Liver (tissue), 9 donors: ENCODE data around the gene ENKD1. TPM values are rescaled to one million over a fixed set of nuclear protein-coding genes. Genes with fewer than 3 reads are reported as not detected.

ENCODE experiments used
- DNase-seq: peaks from one replicate; pipeline ENCODE4 v3.0.0-alpha.2; 2017; ENCODE audit warnings: low spot score
- H3K27ac ChIP-seq, 2 donors: one replicate each; pipeline ENCODE4 v1.7.0; 2013; ENCODE audit warnings: inconsistent platforms in 2 of 2, low read length in 2 of 2, control low read depth in 1 of 2, low read depth in 1 of 2, mild to moderate bottlenecking in 1 of 2
- H3K27me3 ChIP-seq, 4 donors: one replicate each; pipeline versions ENCODE4 v1.6.1 to v1.7.0; 2013; ENCODE audit warnings: low read length in 3 of 4, inconsistent platforms in 1 of 4, mild to moderate bottlenecking in 1 of 4, moderate library complexity in 1 of 4; ENCODE audit not compliant: control insufficient read depth in 4 of 4, insufficient read depth in 4 of 4
- H3K36me3 ChIP-seq, 4 donors: one replicate each; pipeline versions ENCODE4 v1.6.1 to v1.7.0; 2013; ENCODE audit warnings: low read length in 3 of 4, mild to moderate bottlenecking in 3 of 4, low read depth in 1 of 4, moderate library complexity in 1 of 4; ENCODE audit not compliant: control insufficient read depth in 4 of 4, insufficient read depth in 3 of 4
- H3K4me1 ChIP-seq, 4 donors: one replicate each; pipeline versions ENCODE4 v1.6.1 to v1.7.0; 2013; ENCODE audit warnings: low read length in 3 of 4, mild to moderate bottlenecking in 3 of 4, moderate library complexity in 1 of 4; ENCODE audit not compliant: control insufficient read depth in 4 of 4, insufficient read depth in 4 of 4
- H3K4me3 ChIP-seq, 3 donors: one replicate each; pipeline versions ENCODE4 v1.6.1 to v1.7.0; 2013; ENCODE audit warnings: low read length in 3 of 3, control low read depth in 1 of 3, low read depth in 1 of 3, mild to moderate bottlenecking in 1 of 3
- H3K9ac ChIP-seq, 2 donors: one replicate each; pipeline ENCODE4 v1.7.0; 2013; ENCODE audit warnings: low read length in 2 of 2, mild to moderate bottlenecking in 2 of 2, moderate library complexity in 2 of 2, control low read depth in 1 of 2, low read depth in 1 of 2
- H3K9me3 ChIP-seq, 4 donors: one replicate each; pipeline versions ENCODE4 v1.6.1 to v1.7.0; 2013; ENCODE audit warnings: low read length in 3 of 4; ENCODE audit not compliant: control insufficient read depth in 4 of 4
- EGR1 ChIP-seq, 2 donors: IDR thresholded peaks; 2 replicates each; pipeline ENCODE4 v1.6.1; 2016 to 2018; ENCODE audit warnings: antibody characterized with exemption in 2 of 2, low read depth in 2 of 2
- FOXA2 ChIP-seq: IDR thresholded peaks from 2 replicates; pipeline ENCODE4 v1.6.1; 2016; ENCODE audit warnings: antibody characterized with exemption
- GABPA ChIP-seq, 2 donors: IDR thresholded peaks in 1 of 2; conservative IDR thresholded peaks in 1 of 2; 2 replicates each; pipeline ENCODE4 v1.6.1; 2016; ENCODE audit warnings: antibody characterized with exemption in 2 of 2, mild to moderate bottlenecking in 1 of 2, moderate library complexity in 1 of 2
- HNF4A ChIP-seq, 2 donors: conservative IDR thresholded peaks; 2 replicates each; pipeline ENCODE4 v1.6.1; 2016; ENCODE audit warnings: antibody characterized with exemption in 2 of 2, mild to moderate bottlenecking in 2 of 2
- JUND ChIP-seq, 2 donors: IDR thresholded peaks; 2 replicates each; pipeline ENCODE4 v1.6.1; 2016; ENCODE audit warnings: antibody characterized with exemption in 2 of 2
- RAD21 ChIP-seq, 2 donors: IDR thresholded peaks; 2 replicates each; pipeline ENCODE4 v1.6.1; 2016; ENCODE audit warnings: antibody characterized with exemption in 2 of 2, mild to moderate bottlenecking in 2 of 2
- RXRA ChIP-seq, 2 donors: IDR thresholded peaks; 2 replicates each; pipeline ENCODE4 v1.6.1; 2017 to 2018; ENCODE audit warnings: antibody characterized with exemption in 2 of 2, mild to moderate bottlenecking in 1 of 2
- SP1 ChIP-seq: IDR thresholded peaks from 2 replicates; pipeline ENCODE4 v1.6.1; 2018; ENCODE audit warnings: antibody characterized with exemption, mild to moderate bottlenecking
- TAF1 ChIP-seq: conservative IDR thresholded peaks from 2 replicates; pipeline ENCODE4 v1.6.1; 2016; ENCODE audit warnings: antibody characterized with exemption, mild to moderate bottlenecking
- WGBS: extraction: QIAGEN DNeasy Blood & Tissue Kit; methylation state at CpG from one replicate; pipeline ENCODE4 v1.1.7; 2013; 5-methylcytosine and 5-hydroxymethylcytosine counted together
- polyA plus RNA-seq, 2 donors: library from polyadenylated mRNA; stranded (reverse) in 1 of 2; unstranded in 1 of 2; fragments of 200-250 nt in 1 of 2; fragments of >200 nt in 1 of 2; fragmentation: Nextera tagmentation in 1 of 2; extraction: Ambion mirVana in 1 of 2; gene quantifications; one replicate each; pipeline versions ENCODE4 v1.2.1 to v1.2.3, GENCODE V29; 2013 to 2015
- total RNA-seq, 2 donors: library from RNA; depleted of rRNA; stranded (reverse); fragments of >200 nt; gene quantifications; one replicate each; pipeline ENCODE4 v1.2.3, GENCODE V29; 2014
- TF ChIP-seq, protein P1 (sequence below): IDR thresholded peaks from 2 replicates; pipeline ENCODE4 v1.6.1; 2016; ENCODE audit warnings: antibody characterized with exemption
- TF ChIP-seq, protein P2 (sequence below): IDR thresholded peaks from 2 replicates; pipeline ENCODE4 v1.6.1; 2016; ENCODE audit warnings: antibody characterized with exemption
- donor health status: healthy.
- donor health status: healthy.
- donor health status: healthy.
- donor health status: healthy.
- donor health status: healthy.

Gene ENKD1
- total and polyA plus RNA-seq, 4 donors = 2.6 to 7.8 (median 4.7) TPM

DNA sequence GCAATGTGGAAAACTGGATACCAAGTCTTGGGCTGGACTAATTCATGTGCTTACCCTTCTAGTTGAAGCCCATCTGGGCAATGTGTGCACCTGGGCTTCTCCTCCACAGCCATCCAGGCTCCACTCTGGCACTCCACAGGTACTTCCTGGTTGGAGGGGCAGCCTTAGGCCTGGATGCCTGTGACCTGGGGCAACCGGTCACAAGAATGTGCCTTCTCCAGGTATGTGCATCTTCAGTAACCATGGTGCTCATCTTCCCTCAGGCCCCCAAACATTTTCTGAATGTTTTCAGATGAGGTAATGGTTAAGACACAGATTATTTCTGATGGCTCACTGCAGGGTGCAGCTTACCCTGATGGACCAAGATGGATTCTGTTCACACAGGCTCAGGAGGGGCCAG lies 11.2 kb upstream of the ENKD1 start:
- Histone ChIP-seq H3K9ac (no peak overlapping the region), H3K36me3 (peaks cover 0 to 3% (median 1%) of the 10 kb centered on the region in 4 donors), H3K9me3 (no peaks in the 10 kb centered on the region), H3K4me3 (no peak overlapping the region), H3K27me3 (no peaks in the 10 kb centered on the region), H3K27ac (no peak overlapping the region), H3K4me1 (peaks cover 14 to 50% (median 42%) of the 10 kb centered on the region in 4 donors)
- DNase-seq = no peak
- TF ChIP-seq, protein P1, sequence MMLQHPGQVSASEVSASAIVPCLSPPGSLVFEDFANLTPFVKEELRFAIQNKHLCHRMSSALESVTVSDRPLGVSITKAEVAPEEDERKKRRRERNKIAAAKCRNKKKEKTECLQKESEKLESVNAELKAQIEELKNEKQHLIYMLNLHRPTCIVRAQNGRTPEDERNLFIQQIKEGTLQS = no peak
- no peak for TF ChIP-seq TAF1
- no peak for TF ChIP-seq RXRA (IDR thresholded peaks at IDR 0.05)
- no peak for TF ChIP-seq HNF4A (conservative IDR thresholded peaks at IDR 0.05)
- no peak for TF ChIP-seq GABPA (IDR thresholded peaks at IDR 0.05 in 1 of 2, conservative IDR thresholded peaks at IDR 0.05 in 1 of 2)
- no peak for TF ChIP-seq EGR1 (IDR thresholded peaks at IDR 0.05; ENCODE audit: low read depth in 2 of 2)
- TF ChIP-seq SP1 = no peak
- TF ChIP-seq, protein P2, sequence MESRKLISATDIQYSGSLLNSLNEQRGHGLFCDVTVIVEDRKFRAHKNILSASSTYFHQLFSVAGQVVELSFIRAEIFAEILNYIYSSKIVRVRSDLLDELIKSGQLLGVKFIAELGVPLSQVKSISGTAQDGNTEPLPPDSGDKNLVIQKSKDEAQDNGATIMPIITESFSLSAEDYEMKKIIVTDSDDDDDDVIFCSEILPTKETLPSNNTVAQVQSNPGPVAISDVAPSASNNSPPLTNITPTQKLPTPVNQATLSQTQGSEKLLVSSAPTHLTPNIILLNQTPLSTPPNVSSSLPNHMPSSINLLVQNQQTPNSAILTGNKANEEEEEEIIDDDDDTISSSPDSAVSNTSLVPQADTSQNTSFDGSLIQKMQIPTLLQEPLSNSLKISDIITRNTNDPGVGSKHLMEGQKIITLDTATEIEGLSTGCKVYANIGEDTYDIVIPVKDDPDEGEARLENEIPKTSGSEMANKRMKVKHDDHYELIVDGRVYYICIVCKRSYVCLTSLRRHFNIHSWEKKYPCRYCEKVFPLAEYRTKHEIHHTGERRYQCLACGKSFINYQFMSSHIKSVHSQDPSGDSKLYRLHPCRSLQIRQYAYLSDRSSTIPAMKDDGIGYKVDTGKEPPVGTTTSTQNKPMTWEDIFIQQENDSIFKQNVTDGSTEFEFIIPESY = no peak
- no peak for TF ChIP-seq JUND (IDR thresholded peaks at IDR 0.05)
- TF ChIP-seq FOXA2 = no peak
- 97% methylated on average over 1 of the region's 1 CpG for WGBS

DNA sequence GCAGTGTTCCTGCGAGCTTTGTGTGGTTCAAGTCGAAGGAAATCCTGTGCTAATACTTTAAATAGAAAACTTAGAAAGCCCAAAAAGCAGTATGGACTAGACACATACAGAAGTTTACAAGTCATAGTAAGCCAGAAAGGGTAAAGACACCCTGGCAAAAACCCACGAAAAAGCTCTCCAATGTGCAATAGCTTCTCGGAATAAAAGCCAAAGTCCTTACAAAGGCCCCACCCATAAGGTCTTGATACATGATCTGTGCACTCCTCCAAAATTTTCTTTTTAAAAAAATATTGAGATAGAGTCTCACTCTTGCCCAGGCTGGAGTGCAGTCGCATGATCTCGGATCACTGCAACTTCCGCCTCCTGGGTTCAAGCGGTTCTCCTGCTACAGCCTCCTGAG lies 10.4 kb upstream of the ENKD1 start:
- H3K27me3 ChIP-seq = no peaks in the 10 kb centered on the region
- TF ChIP-seq RXRA (IDR thresholded peaks at IDR 0.05) (peak; percentile 41 to 56), HNF4A (conservative IDR thresholded peaks at IDR 0.05) (peak; percentile 68 to 70), SP1 (peak; percentile 28)
- TF ChIP-seq, protein P1 = no peak
- no peak overlapping the region for H3K4me3 ChIP-seq
- H3K36me3 ChIP-seq = peaks cover 0 to 2% (median under 1%) of the 10 kb centered on the region in 4 donors
- WGBS = 64% methylated on average over 8 of the region's 8 CpGs
- no peak for DNase-seq
- no peaks in the 10 kb centered on the region for H3K9me3 ChIP-seq
- no peak overlapping the region for H3K9ac ChIP-seq
- H3K27ac ChIP-seq = peak overlapping the region; percentile 52 to 73
- peaks cover 17 to 55% (median 47%) of the 10 kb centered on the region in 4 donors for H3K4me1 ChIP-seq

DNA sequence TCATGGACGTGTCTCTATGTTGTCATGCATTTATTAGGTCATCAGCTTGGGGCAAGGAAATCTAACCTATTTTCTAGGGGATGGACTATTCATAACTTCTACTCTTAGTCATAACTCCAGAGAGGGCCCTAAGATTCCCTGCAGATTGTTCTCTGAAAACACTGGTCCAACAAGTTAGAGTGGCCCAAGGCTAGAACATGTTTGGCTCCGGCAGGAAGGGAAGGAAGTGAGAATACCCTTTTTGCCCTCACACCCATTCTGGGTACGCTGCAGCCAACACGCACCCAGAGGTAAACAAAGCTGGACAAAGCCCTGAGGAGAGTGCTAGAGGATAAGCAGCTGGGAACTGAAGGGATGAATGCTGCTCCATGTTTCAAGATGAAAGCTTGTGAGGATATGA lies 10.0 kb upstream of the ENKD1 start:
- peak in 1 of 2 donors; percentile 17 for TF ChIP-seq RAD21 (IDR thresholded peaks at IDR 0.05)
- TF ChIP-seq, protein P2 = no peak
- TF ChIP-seq EGR1 (IDR thresholded peaks at IDR 0.05; ENCODE audit: low read depth in 2 of 2) = no peak
- Histone ChIP-seq H3K9ac (no peak overlapping the region), H3K27ac (peak overlapping the region; percentile 52 to 73), H3K9me3 (no peaks in the 10 kb centered on the region), H3K36me3 (peaks cover 0 to 2% (median under 1%) of the 10 kb centered on the region in 4 donors), H3K27me3 (no peaks in the 10 kb centered on the region), H3K4me3 (no peak overlapping the region), H3K4me1 (peaks cover 17 to 56% (median 47%) of the 10 kb centered on the region in 4 donors)
- no peak for DNase-seq
- 44% methylated on average over 4 of the region's 4 CpGs for WGBS
